CD4-positive, alpha-beta T cell treated with Interleukin-1 beta for 1 hour (primary cell): ENCODE measurements around the gene CD226.
"Not testable (repeated sequence)": the region's sequence is repeated elsewhere in the genome, so short reads cannot be mapped to it uniquely, and the experiment has no call there.

Experiments used
- DNase-seq, 2 donors: peaks; one replicate each; pipeline ENCODE4 v3.0.0-alpha.2; 2020 to 2022

Gene CD226

DNA sequence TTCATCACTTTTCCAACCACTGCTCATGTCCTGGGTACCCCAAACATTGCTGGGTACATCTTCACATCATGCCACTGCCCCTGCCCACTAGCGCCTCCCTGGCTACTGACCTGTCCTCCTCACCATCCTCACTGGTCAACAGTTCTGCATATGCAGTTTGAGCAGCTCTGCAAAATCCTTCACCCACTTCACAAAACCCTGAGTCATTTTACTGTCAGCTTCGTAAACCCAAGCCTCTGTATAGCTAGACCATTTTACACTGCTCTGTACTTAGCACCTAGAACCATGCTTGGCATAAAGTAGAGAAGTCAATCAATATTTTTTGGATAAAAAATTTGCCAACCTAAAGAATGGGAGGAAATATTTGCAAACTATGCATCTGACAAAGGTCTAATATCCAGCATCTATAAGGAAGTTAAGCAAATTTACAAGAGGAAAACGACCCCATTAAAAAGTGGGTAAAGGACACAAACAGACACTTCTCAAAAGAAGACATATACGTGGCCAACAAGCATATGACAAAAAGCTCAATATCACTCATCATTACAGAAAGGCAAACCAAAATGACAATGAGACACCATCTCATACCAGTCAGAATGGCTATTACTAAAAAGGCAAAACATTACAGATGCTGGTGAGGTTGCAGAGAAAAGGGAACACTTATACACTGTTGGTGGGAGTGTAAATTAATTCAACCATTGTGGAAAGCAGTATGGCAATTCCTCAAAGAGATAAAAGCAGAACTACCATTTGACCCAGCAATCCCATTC, 48.3 kb downstream of the CD226 start:
- not testable (repeated sequence) for DNase-seq

DNA sequence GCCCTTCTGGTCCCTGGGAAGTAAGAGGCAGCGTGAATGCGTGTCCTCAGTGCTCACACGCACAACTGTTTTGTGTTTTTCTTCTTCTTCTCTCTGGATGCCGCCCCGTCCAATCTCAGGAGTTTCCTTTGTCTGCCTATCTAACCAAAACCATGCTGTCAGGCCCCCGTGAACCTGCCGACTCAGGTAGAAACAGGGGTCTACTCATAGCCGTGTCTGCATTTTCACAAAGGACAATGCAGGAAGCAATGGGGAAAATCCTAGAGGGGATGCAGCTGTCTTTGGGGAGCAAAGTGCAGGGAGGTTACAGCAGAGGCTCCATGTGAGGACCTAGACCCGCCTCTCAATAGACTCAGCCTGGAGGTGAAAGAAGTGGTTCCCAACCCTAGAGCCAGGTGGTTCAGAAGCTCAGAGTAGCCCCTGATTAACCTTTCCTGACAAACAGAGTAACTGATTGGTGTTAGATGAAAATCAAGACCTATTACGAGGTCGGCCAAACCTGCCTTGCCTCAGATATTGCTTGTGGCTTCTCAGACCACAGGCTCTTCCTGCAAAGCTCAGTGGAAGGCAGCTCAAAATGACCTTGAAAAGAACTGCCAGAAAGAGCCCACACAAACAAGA, 49.3 kb downstream of the CD226 start:
- DNase-seq: peak in 1 of 2 donors; percentile 28

DNA sequence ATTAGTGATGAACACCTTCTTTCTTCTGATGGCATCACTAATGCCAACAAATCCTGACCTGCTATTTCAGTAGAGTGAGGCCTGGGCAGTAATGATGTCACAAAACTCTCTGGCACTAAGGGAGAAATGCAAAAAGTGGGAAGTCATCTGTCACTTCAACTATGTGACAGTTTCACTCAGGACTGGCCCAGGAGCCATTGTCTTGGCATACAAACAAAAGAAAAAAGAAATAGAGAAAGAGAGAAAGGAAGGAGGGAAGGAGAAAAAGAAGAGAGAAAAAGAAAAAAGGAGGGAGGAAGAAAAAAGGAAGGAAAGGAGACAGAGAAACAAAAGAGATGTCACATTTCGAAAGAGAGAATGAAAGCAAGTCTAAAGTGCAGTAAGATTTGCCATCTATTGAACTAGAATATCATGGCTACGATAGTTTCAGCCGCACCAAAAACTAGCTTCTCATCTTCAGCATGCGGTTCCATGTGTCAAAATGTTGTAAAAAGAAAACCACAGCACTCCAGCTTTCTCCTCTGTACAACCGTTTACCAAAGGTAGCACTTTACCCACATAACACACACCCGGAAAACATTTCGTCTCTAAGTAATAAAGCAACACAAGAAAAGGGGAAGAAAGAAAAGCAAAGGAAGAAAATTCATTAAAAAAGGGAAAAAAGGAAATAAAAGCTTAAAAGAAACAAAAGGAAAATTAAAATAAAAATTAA, 50.1 kb downstream of the CD226 start:
- peak in 1 of 2 donors; percentile 50 for DNase-seq

DNA sequence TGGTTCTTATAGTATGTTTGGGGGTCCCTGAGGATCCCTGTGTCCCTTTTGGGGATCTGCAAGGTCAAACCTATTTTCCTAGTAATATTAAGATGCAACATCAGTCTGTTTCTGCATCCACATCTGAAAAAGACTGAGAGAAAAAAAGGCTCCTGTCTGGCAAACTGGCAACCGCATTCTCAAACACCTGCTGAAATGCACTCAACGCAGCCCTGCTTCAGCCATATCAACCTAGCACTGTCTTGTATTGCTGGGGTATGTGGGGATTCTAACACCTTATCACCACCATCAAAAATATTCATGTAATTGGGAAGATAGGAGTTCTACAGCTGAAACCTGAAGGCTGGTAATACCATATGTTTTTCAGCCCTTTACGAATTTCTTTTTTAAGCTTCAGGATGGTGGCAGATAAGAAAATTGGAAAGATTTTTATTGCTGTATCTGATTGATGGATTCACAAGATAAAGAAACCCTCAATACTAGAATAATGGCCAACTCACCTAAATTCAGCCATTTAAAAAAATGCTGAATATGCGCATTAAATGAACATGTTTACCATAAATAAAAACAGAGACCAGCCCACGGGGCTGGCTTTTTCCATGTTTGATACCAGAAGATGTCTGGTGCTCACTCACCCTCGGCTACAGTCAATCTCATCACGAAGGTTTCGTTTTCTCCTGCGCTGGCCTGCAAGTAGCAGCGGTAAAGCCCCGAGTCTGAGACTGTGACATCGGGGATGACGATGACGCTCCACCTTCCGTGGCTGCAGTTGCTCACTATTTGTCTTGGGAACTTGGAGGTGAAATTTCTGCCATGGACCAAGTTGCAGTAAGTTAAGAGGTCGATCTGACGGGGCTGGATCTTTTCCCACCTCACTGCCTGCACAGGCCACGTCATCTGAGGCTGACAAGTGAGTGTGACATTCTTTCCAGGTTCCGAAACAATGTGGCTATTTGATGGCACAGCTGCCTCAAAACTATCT, 52.3 kb downstream of the CD226 start:
- DNase-seq: peak; percentile 55 to 62

DNA sequence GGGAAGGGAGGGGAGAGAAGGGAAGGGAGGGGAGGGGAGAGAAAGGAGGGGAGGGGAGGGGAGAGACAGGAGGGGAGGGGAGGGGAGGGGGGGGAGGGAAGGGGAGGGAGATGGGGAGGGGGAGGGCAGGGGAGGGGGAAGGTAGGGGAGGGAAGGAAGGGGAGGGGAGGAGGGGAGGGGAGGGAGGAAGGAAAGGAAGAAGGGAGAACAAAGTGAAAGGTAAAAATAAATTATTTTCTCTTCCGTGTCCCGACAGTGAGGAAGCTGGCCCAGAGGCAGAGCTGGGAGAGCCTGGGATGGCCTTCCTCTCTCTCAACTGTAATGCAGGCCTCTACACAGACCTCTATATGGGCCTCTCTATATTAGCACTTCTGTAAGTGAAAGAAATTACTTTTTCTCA, 53.2 kb downstream of the CD226 start:
- DNase-seq: no peak

DNA sequence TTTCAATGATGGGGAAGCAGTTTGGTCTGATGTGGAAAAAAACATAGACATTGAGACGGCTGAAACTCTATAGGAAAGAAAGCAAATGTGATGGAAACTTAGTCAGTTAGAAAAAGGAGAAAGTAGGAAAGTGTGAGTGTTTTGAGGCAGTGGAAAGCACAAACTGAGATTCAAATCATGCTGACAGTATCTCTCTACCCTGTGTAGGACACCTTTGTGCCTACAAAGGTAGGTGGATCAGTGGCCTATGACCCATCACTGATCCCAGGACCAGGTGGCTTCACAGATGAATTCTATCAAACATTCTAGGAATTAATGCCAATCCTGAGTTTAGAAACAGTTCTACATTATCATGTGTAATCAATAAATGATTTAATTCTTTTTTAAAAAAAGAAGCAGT, 57.1 kb downstream of the CD226 start:
- no peak for DNase-seq

DNA sequence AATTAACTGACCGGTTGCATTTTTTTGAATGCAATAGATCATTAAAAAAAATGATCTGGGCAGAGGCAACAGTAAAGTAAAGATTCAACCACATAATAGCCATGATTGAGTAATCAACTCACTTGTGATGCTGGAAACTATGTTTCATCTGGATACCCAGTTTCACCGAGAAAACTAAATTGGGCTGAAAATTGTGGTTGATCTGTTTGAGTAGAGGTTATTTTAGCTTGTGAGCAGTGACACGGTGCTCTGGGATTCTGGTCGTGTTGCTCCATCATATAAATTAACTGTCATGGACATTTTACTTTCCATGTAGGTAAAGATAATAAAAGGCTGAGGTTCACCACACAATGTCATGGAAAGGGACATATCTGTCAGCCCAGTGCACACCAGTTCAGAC, 58.7 kb downstream of the CD226 start:
- DNase-seq: no peak

DNA sequence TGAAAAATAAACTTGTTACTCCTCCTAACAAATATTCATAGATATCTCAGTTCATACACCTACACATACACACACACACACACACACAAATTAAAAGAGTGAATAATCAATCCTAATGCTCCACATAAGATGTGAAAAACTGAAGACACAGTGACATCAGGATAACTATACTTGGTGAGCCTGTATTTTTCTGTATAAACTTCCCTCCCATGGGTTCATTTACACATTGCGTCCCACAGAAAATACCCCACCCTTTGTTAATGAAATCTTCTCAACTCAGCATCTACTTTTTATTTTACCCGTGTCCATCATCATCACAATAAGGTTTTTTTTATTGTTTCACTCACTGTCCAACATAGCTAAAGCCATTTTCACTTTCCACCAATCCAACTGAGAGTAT, 60.4 kb downstream of the CD226 start:
- no peak for DNase-seq

DNA sequence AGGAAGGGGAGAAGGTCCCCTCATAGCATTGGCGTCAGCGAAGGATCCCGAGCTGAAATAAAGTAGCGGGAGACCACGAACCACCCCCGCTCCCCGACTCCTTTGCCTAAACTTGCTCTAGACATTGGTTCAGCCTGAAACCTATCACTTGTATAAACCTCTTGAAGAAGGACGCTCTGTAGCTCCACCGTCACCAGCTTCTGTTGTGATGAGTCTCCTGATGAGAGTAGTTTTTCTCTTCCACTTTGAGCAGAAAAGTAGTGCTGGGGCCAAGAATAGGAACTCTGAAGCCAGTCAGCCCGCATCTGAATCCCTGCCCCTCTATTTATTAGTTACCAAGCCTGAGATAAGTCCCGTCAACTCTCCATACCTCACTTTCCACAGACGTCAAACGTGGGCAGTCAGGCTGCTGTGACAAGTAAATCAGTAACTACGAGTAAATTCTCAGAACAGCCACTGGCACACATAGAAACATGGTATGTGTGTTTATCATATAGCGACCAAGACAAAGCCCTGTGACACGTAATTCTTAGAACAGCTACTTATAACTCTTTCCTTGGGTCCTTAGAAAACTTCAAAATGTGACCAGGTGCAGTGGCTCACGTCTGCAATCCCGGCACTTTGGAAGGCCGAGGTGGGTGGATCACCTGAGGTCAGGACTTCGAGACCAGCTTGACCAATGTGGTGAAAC, 61.7 kb downstream of the CD226 start:
- DNase-seq: peak in 1 of 2 donors; percentile 27

DNA sequence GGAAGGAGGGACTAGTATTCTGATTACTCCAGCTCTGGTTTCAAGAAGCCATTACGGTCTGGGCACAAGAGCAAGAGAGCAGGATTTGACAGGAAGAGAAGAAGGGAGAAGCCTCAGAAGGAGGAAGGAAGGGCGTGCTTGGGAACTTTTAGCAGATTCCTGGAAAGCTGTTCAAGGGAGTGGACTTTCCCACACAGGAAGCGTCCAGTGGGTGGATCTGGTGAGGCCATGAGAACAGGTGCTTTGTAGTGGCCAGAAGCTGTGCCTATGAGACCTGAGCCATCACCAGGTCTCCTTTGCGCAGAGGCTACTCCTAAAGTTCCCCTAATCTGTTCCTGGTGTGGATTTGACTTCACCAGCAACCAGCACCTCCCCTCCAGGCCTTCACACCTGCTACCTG, 62.3 kb downstream of the CD226 start:
- no peak for DNase-seq

DNA sequence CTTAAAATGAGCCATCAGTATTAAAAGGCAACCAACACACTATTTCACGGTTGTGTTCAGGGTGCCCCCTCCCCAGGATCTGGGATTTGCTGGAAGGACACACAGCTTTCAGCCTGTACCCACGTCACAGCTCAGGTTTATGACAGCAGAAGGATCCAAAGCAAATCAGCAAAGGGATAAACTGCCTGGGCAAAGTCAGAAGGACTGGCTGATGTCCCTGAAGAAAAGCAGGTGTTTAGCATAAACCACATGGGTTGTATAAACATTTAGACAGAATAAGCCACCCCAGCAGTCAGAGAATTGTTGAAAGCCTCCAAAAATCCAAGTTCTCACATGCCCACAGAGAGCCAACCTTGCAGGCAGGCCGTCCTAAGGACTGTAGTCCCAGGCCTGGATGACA, 63.9 kb downstream of the CD226 start:
- no peak for DNase-seq

DNA sequence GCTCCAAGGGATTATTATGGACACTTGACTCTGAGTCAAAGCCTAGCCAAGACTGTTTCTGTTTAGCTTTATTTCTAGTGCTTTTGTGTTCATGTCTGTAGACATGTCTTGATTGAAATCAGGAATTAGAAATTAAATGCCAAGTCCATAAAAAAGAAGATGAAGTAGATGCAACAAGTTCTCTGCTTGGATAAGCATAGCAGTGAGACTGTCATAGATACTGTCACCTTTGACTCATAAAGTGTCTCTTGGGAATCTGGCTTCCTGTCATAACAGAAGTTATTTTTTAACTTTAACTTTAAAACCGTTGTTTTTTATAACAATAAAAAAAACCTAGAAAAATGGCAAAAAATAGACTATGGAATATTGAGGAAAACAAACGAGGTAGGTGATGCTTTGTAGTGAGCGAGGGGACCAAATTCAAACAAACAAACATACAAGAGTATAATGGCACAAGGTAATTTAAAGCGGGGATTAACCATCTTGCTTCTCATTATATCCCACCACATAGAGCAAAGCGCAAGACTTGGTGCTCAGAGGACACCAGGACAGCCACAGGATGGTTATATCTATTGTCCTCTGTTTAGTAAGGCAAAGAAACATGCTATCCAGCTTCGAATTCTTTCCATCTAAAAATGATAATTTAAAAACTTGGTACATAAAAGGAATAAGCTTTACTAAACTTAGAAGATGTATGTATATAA, 64.6 kb downstream of the CD226 start:
- DNase-seq: no peak

DNA sequence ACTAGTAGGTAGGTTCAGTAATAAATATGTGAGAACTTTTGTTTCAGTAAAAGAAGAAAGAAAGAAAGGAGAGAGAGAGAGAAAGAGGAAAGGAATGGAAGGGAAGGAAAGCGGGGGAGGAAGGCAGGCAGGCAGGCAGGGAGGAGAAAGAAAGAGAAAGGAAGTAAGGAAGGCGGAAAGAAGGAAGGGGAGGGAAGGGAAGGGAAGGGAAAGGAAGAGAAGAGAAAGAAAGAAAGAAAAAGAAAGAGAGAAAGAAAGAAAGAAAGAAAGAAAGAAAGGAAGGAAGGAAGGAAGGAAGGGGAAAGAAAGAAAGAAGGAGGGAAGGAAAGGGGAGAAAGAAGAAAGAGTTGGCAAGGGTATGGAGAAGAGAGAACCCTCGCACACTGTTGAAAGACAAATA, 67.6 kb downstream of the CD226 start:
- no peak for DNase-seq

DNA sequence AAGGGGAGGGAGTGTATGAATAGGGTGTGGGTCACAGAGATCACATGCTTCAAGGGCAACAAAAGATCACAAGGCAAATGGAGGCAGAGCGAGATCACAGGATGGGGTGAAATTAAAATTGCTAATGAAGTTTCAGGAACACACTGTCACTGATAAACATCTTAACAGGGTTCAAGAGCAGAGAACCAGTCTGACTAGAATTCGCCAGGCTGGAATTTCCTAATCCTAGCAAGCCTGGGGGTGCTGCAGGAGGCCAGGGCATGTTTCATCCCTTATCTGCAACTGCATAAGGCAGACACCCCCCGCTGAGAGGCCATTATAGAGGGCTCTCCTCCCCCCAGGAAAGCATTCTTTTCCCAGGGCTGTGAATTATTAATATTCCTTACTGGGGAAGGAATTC, 68.6 kb downstream of the CD226 start:
- not testable (repeated sequence) for DNase-seq

DNA sequence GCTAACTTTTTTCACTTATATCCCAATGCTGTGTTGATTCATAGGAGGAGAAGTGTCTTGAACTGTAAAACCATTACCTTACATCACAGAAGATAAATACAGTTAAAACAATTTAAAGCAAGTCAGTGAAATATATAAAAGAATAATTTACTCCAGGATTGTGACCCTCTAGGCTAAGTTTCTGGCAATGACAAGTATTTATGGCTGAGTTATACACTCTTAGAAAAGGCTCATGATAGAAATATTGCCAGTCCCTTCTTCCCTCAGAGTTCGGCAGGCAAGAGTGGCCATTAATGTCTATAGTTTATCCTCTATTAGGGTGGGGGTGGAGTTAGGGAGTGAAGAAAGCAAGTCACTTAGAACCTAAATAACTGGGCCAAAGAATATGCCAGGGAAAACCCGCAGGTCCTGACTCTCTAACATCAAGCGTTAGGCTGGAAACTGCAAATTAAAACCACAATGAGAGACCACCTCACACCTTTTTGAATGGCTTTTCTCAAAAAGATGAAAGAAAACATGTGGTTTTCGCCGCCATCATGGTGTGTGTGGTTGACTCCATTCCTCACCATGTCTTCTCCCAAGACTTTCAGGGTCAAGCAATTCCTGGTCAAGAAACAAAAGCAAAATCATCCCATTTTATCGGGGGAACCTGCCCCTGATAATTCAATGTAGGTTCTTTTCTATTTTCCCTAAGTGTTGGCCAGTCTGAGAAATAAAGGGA, 69.3 kb downstream of the CD226 start:
- no peak for DNase-seq

DNA sequence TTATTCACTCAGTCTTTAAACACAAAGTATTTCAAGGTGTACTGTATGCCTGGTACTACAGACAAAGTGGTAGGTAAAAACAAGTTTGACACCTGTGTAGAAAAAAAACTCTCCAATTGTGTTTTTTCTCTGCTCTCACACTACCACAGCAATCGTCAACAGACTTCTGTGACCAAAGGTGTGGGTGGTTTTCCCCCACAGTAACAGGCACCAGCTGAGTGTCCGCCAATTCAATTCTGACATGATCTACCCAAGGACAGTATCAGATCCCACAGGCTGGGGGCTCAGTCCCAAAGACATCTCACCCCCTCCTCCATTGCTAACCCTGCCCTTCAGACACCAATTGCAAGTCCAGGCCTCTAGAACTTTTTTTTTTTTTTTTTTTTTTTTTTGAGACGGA, 71.2 kb downstream of the CD226 start:
- DNase-seq: no peak

DNA sequence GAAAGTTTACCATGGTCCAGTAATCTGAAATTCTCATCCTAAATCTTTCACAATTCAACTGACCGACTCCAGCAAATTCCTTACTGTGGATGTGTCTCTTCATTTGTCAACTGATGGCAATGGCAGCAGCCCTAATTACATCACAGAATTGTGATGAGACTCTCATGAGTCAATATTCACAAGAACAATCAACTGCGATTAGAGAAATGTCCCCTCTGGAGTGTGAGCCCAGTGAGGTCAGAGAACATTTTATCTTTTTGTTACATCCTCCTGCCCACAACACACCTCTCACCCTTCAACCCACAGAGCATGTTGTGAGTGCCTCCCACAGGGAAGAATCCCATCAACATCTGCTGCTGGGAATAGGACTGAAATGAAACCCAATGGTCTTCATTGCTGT, 73.6 kb downstream of the CD226 start:
- DNase-seq: no peak

DNA sequence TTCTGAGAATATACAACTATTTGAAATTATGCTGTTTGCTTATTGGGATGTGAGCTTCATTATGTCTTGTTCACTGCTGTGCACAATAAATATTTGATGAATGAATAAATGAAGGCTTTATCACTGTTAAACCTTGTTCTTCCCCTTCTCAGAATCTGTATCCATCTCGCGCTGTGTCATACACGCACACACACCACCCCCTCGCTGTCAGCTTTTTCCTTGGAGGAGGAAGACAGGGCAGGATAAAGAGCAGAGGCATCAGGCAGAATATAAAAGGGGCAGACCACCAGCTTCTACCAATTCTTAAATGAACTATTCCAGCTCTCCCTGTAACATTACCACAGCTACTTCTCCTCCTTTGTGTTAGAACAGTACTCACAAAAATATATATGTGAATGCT, 75.0 kb downstream of the CD226 start:
- DNase-seq: no peak

DNA sequence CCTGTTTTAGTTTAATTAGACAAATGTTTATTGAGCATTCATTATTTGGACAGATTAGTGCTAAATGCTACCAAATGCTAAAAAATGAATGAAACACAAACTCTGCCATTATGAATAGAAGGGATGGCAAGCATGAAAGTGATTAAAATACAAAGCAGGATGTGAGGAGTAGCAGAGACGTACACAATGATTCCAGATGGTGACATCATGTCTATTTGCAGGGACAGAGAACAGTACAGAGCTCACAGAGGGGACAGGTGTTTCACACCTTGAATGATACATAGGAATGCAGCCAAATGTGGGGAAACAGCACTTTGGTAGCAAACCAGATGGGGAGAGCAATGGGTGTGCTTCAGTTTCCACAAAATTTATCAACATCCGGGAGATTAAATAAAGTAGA, 76.3 kb downstream of the CD226 start:
- DNase-seq: no peak

DNA sequence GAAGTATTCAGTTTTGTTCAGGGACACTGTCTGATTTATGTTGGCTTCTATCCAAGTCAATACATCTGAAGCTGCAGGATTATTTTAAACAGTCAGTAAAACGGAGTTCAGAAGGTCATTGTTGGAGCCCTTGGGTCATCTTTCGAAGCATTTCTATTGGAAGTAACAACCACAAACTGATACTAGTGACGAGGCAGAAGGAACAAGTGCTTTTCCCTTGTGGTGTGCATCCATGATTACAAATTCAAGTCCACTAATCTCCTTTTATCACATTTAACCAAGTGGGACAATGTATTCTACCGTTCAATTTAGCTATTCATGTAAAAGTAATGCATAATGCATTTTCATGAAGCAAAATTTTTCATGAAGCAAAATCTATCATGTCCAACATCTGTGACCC, 76.9 kb downstream of the CD226 start:
- DNase-seq: no peak

DNA sequence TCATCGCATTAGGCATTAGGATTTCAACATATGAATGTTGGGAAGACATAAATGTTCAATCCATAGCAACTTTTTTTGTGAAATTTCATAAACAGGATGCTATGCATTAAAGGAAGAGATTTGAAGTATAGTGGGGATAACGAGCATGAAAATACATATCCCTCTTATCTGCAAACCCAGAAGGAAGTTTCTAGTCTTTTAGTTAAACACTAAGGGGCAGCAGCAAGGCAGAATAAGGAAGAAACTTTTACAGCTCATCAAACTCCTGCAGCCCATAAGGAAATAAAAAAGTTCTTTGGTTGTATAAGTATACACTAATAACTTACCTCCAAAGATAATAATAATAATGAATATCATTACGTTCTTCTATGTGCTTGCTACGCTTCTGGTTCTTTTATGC, 81.5 kb downstream of the CD226 start:
- no peak for DNase-seq
